ENCODE data around the gene LHX1. TPM values are rescaled to one million over a fixed set of nuclear protein-coding genes. Genes with fewer than 3 reads are reported as not detected.

Gene LHX1
- total RNA-seq, 4 donors from 2014 or later, result 2.8 TPM; not detected in 3

DNA sequence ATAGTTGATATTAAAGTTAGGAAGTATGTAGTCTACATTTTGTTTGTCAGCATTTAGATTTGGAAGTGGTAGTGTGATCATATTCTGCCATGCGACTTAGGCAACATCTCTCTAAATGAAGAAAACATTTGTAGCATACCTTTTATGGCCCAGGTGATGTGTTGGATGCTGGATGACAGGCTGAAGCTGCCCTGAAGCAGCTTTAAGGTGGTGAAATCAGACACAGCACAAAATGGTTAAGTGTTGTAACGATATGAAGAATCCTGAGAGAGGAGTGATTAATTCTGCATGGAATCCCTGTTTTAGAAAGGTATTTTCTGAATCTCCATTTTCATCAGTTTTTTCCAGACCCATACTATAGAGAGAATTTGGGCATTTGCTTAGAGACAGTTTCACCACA is 39.8 kb downstream of the LHX1 start:
- H3K27me3 ChIP-seq, result no peaks in the 10 kb centered on the region
- intact Hi-C loops (cut with DNase I; ENCODE audit: low total_unique reads), result no loop called here
- no peak for TF ChIP-seq POLR2A (IDR thresholded peaks at IDR 0.05)
- TF ChIP-seq, protein P1, sequence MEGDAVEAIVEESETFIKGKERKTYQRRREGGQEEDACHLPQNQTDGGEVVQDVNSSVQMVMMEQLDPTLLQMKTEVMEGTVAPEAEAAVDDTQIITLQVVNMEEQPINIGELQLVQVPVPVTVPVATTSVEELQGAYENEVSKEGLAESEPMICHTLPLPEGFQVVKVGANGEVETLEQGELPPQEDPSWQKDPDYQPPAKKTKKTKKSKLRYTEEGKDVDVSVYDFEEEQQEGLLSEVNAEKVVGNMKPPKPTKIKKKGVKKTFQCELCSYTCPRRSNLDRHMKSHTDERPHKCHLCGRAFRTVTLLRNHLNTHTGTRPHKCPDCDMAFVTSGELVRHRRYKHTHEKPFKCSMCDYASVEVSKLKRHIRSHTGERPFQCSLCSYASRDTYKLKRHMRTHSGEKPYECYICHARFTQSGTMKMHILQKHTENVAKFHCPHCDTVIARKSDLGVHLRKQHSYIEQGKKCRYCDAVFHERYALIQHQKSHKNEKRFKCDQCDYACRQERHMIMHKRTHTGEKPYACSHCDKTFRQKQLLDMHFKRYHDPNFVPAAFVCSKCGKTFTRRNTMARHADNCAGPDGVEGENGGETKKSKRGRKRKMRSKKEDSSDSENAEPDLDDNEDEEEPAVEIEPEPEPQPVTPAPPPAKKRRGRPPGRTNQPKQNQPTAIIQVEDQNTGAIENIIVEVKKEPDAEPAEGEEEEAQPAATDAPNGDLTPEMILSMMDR (IDR thresholded peaks at IDR 0.05), result no peak
- no peak overlapping the region for H3K27ac ChIP-seq
- DNase-seq, result no peak
- no peaks in the 10 kb centered on the region for H3K36me3 ChIP-seq
- no peaks in the 10 kb centered on the region for H3K9me3 ChIP-seq
- no peak overlapping the region for H3K4me3 ChIP-seq
- H3K4me1 ChIP-seq, result no peaks in the 10 kb centered on the region

- Histone ChIP-seq H3K9me3 (no peaks in the 10 kb centered on the region), H3K4me1 (no peaks in the 10 kb centered on the region), H3K27ac (no peak overlapping the region), H3K36me3 (no peaks in the 10 kb centered on the region), H3K4me3 (no peak overlapping the region), H3K27me3 (no peaks in the 10 kb centered on the region)
- intact Hi-C loops (cut with DNase I; ENCODE audit: low total_unique reads), result no loop called here
- no peak for DNase-seq
- TF ChIP-seq, protein P1 (IDR thresholded peaks at IDR 0.05), result no peak
- no peak for TF ChIP-seq POLR2A (IDR thresholded peaks at IDR 0.05)
Observed at GRCh38 chr17:36977568-36977967, 40.3 kb downstream of the LHX1 start.

GRCh38 chr17:36978810-36979564 is 41.7 kb downstream of the LHX1 start:
- intact Hi-C loops (cut with DNase I; ENCODE audit: low total_unique reads), result no loop called here
- Histone ChIP-seq H3K27ac (no peak overlapping the region), H3K4me1 (no peaks in the 10 kb centered on the region), H3K36me3 (no peaks in the 10 kb centered on the region), H3K4me3 (no peak overlapping the region), H3K9me3 (no peaks in the 10 kb centered on the region), H3K27me3 (no peaks in the 10 kb centered on the region)
- DNase-seq, result no peak
- no peak for TF ChIP-seq POLR2A (IDR thresholded peaks at IDR 0.05)
- TF ChIP-seq, protein P1 (IDR thresholded peaks at IDR 0.05), result no peak

DNA sequence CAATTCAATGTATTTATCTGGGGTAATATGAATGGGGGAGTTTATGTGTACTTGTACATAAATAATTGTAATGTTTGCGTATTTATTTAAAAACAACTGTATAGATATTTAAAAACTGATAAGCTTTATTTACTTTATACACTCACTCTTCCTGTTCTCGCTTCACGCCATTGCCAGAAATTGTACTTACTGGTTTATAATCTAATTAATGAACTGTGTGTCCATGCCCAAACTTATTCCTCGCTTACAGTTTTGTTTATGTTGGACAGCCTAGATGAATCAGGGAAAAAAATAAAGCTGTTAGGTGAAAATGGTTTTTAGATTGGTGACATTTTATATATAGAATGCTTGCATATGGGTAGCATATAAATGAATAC is 42.3 kb downstream of the LHX1 start:
- no peak for TF ChIP-seq POLR2A (IDR thresholded peaks at IDR 0.05)
- TF ChIP-seq, protein P1 (IDR thresholded peaks at IDR 0.05), result no peak

DNA sequence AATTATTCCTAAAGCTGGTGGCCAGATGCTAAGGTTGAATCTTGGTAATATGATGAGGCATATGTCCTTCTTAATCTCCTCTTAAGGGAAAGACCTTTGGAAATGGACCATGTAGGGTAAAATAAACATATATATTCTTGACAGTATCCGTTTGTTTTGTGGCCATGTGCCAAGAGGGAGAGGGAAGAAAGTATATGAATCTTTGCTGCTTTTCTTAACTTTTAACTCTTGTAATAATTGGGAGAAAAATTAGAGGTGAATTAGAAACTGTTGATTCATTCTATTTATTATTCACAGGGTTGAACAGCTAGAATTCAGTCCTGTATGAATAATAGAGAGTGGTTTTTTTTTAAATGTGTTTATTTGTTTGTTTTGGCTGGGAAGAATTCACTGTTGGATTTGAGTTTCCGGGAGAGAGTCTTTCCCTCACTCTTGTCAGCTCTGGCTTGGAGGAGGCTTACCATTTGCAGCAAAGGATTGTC is 43.0 kb downstream of the LHX1 start:
- no peaks in the 10 kb centered on the region for H3K36me3 ChIP-seq
- no peaks in the 10 kb centered on the region for H3K4me1 ChIP-seq
- DNase-seq, result no peak
- H3K27me3 ChIP-seq, result no peaks in the 10 kb centered on the region
- H3K9me3 ChIP-seq, result no peaks in the 10 kb centered on the region
- intact Hi-C loops (cut with DNase I; ENCODE audit: low total_unique reads), result no loop called here
- H3K4me3 ChIP-seq, result no peak overlapping the region
- TF ChIP-seq, protein P1 (IDR thresholded peaks at IDR 0.05), result no peak
- no peak for TF ChIP-seq POLR2A (IDR thresholded peaks at IDR 0.05)
- H3K27ac ChIP-seq, result no peak overlapping the region

More for the DNA sequence above, 42.3 kb downstream of the LHX1 start:
- Histone ChIP-seq H3K4me1 (no peaks in the 10 kb centered on the region), H3K36me3 (no peaks in the 10 kb centered on the region), H3K27me3 (no peaks in the 10 kb centered on the region), H3K27ac (no peak overlapping the region), H3K4me3 (no peak overlapping the region), H3K9me3 (no peaks in the 10 kb centered on the region)
- intact Hi-C loops (cut with DNase I; ENCODE audit: low total_unique reads), result no loop called here
- DNase-seq, result no peak
